Brain microvascular endothelial cell (primary cell): ENCODE measurements around the gene MACROD2.

Experiments used
- DNase-seq: peaks from one replicate; pipeline ENCODE4 v3.0.0-alpha.2; 2020
- H3K27ac ChIP-seq: fragments of 250-450 bp; sonication (Bioruptor Pico); 2 replicates; pipeline ENCODE4 v1.5.1; 2020; ENCODE audit warnings: mild to moderate bottlenecking, moderate library complexity
- H3K27me3 ChIP-seq: fragments of 250-450 bp; sonication (Bioruptor Pico); replicated peaks from 2 replicates; pipeline ENCODE4 v1.5.1; 2020; ENCODE audit warnings: mild to moderate bottlenecking
- H3K36me3 ChIP-seq: fragments of 250-450 bp; sonication (Bioruptor Pico); replicated peaks from 2 replicates; pipeline ENCODE4 v1.5.1; 2020; ENCODE audit warnings: mild to moderate bottlenecking
- H3K4me3 ChIP-seq: 2 replicates; pipeline ENCODE4 v1.5.1; 2011; ENCODE audit warnings: low read depth, mild to moderate bottlenecking, control low read depth, low read length, moderate library complexity
- CTCF ChIP-seq: IDR thresholded peaks from 2 replicates; pipeline ENCODE4 v1.5.1; 2011; ENCODE audit warnings: low read depth, mild to moderate bottlenecking, moderate library complexity, low read length, control low read depth, inconsistent platforms; ENCODE audit errors: missing control alignments
- in situ Hi-C: cut with HindIII; loops from 2 replicates; pipeline ENCODE4 v1.10.0; 2017; ENCODE audit warnings: low sequenced_read_pairs, low pct_ligation_motif_present

The MACROD2 gene

DNA sequence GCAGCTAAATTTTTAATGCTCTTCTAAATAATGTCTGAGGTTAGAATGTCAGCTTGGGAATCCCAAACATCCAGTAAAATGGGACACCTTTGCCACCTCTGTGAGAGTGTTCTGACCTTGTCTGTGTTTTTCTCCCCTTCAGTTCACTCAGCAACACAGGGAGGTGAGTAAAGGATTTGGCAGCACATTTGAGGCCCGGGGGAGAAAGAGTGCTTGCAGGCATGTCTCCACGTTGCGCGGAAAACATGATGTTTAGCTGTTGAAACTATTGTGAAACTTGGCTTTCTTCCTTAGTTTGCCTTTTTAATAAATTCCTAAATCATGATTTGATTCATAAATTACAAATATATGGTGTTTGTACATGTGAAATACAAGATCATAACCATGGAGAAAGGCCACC, 1049.9 kb downstream of the MACROD2 start:
- no peak for DNase-seq
- no peak overlapping the region for H3K27ac ChIP-seq
- H3K4me3 ChIP-seq = no peak overlapping the region
- TF ChIP-seq CTCF = no peak
- no peaks in the 10 kb centered on the region for H3K27me3 ChIP-seq
- in situ Hi-C loops = no loop called here
- no peaks in the 10 kb centered on the region for H3K36me3 ChIP-seq

DNA sequence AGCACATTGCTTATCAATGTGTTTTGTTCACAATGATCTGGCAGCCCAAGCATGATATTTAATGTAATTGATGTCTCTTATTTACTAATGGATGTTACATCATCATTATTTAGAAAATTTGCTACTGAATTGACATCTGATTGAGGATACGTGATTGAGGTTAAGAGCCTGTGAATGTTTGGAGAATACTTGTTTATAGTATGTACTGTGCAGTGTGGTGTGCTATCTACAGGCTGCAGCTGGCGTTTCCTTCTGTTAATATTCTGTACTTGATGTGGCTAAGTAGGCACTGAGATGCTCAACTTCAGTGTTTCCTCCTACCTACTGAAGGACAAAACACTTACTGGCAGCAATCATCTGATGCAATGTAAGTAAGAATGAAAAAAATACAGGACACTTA, 1051.7 kb downstream of the MACROD2 start:
- no peak for DNase-seq
- H3K4me3 ChIP-seq = no peak overlapping the region
- H3K36me3 ChIP-seq = no peaks in the 10 kb centered on the region
- in situ Hi-C loops = no loop called here
- no peaks in the 10 kb centered on the region for H3K27me3 ChIP-seq
- no peak overlapping the region for H3K27ac ChIP-seq
- TF ChIP-seq CTCF = no peak

DNA sequence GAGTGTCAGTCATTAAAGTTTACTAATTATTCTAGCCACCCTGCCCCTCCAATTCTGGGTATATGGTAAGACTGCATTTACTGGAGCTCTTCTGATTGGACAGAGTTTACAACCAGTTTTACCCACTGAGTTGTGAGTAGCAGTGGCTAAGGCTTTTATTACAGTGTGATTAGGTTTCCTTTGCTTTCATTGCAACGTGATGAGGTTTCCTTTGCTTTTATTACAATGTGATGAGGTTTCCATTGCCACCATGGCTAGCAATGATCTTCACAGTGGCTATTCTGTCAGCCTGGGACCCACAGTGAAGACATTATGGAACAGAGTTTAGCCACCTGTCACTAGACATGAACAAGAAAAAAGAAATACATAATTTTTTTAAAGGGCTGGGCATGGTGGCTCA, 1052.3 kb downstream of the MACROD2 start:
- no peak overlapping the region for H3K4me3 ChIP-seq
- DNase-seq = no peak
- no peaks in the 10 kb centered on the region for H3K27me3 ChIP-seq
- no peak for TF ChIP-seq CTCF
- H3K36me3 ChIP-seq = no peaks in the 10 kb centered on the region
- no peak overlapping the region for H3K27ac ChIP-seq
- in situ Hi-C loops = no loop called here

- in situ Hi-C loops = no loop called here
- TF ChIP-seq CTCF = no peak
- DNase-seq = no peak
These were observed 1060.9 kb downstream of the MACROD2 start for GRCh38 chr20:15056246-15056645.

DNA sequence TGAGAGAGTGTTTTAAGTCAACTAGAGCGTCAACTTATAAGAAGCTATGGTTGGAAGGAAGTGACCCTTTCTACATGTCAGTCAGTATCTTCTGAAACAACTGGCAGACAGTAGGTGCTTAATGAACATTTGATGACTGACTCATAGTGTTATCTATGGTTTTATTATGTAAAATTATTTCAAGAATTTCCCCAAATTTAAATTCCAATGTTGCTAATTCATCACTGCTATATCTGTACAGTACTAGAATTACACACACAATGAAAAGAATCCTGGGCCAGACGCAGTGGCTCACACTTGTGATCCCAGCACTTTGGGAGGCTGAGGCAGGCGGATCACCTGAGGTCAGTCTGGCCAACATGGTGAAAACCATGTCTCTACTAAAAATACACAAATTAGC, 1063.5 kb downstream of the MACROD2 start:
- Histone ChIP-seq H3K27me3 (no peaks in the 10 kb centered on the region), H3K4me3 (no peak overlapping the region), H3K36me3 (no peaks in the 10 kb centered on the region), H3K27ac (peak overlapping the region; percentile 20)
- in situ Hi-C loops = no loop called here
- DNase-seq = peak; percentile 41
- TF ChIP-seq CTCF = no peak

More at GRCh38 chr20:15056246-15056645, 1060.9 kb downstream of the MACROD2 start:
- no peaks in the 10 kb centered on the region for H3K36me3 ChIP-seq
- no peaks in the 10 kb centered on the region for H3K27me3 ChIP-seq
- no peak overlapping the region for H3K27ac ChIP-seq
- H3K4me3 ChIP-seq = no peak overlapping the region

GRCh38 chr20:15059438-15059837, 1064.1 kb downstream of the MACROD2 start:
- peak overlapping the region; percentile 20 for H3K27ac ChIP-seq
- no peaks in the 10 kb centered on the region for H3K27me3 ChIP-seq
- in situ Hi-C loops = no loop called here
- DNase-seq = no peak
- no peak overlapping the region for H3K4me3 ChIP-seq
- no peak for TF ChIP-seq CTCF
- H3K36me3 ChIP-seq = no peaks in the 10 kb centered on the region
